Measurements from ENCODE around the gene MACROH2A1.

DNA sequence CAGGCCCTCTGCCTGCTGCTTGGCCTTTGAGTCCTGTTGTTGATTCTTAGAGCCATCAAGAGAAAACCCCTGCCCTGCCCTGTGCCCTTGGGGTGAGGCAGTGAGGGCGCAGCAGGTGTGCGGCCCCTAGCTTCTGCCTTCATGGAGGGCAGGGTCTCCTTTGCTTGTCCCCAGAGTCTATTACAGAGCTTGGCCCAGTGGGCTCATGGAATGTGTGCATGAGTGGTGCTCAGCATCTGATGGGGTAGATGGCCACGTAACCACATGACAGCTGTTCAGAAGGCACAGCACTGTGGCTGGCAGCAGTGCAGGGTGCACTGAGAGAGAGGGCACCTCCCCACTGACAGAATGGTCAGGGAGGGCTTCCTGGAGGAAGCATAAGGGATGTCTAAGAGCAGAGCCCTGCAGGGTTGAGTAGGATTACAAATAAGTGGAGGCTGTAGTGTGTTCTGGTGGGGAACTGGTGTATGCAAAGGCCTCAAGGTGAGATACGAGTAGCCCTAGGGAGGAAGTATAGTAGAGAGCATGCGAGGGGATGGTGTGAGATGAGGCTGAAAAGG is 70.8 kb downstream of the MACROH2A1 start:
- TF ChIP-seq CTCF (IDR thresholded peaks at IDR 0.05; ENCODE audit: low read depth, low read length) (no peak), POLR2A (IDR thresholded peaks at IDR 0.05; ENCODE audit: extremely low read depth, insufficient read length) (no peak), MYC (IDR thresholded peaks at IDR 0.05; ENCODE audit: low read depth, low read length) (no peak)
- TF ChIP-seq, protein P1, sequence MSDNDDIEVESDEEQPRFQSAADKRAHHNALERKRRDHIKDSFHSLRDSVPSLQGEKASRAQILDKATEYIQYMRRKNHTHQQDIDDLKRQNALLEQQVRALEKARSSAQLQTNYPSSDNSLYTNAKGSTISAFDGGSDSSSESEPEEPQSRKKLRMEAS (IDR thresholded peaks at IDR 0.05; ENCODE audit: low read depth, low read length) = no peak

All from NB4 (cell line).